ENCODE measurements around the gene SPSB1.

DNA sequence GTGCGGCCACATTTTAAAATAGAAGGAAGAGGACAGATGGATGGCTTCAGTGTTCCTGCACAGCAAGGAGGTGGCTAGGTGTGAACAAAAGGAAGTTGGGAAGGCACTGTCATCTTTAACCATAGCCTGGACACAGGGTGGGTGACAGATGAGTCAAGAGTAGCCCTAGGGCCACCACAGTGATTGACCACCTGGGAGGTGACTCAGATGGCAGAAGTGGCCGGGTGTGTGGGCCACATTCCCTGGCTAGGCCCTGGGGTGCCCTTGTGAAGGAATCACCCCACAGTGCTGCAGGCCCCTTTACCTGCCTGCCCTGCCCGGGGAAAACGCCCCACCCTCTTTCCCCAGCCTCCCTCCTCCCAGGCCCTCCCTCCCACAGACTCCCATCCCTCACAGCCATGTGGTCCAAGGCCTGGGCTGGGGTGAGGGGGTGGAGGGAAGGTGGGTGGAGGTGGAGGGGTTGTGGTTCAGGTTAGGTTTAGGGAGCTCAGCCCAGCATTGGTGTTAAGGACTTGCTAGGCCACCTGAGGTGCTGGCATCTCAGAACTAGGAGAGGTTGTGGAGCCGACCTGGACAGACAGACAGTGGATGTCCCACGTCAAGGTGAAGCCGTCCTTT is 59.1 kb downstream of the SPSB1 start:
- TF ChIP-seq, protein P1, sequence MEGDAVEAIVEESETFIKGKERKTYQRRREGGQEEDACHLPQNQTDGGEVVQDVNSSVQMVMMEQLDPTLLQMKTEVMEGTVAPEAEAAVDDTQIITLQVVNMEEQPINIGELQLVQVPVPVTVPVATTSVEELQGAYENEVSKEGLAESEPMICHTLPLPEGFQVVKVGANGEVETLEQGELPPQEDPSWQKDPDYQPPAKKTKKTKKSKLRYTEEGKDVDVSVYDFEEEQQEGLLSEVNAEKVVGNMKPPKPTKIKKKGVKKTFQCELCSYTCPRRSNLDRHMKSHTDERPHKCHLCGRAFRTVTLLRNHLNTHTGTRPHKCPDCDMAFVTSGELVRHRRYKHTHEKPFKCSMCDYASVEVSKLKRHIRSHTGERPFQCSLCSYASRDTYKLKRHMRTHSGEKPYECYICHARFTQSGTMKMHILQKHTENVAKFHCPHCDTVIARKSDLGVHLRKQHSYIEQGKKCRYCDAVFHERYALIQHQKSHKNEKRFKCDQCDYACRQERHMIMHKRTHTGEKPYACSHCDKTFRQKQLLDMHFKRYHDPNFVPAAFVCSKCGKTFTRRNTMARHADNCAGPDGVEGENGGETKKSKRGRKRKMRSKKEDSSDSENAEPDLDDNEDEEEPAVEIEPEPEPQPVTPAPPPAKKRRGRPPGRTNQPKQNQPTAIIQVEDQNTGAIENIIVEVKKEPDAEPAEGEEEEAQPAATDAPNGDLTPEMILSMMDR (IDR thresholded peaks at IDR 0.05), result no peak
- no peak for TF ChIP-seq POLR2A (IDR thresholded peaks at IDR 0.05)

All from uterus (tissue), 2 donors.